ENCODE results near the gene SETBP1.

Gene SETBP1

DNA sequence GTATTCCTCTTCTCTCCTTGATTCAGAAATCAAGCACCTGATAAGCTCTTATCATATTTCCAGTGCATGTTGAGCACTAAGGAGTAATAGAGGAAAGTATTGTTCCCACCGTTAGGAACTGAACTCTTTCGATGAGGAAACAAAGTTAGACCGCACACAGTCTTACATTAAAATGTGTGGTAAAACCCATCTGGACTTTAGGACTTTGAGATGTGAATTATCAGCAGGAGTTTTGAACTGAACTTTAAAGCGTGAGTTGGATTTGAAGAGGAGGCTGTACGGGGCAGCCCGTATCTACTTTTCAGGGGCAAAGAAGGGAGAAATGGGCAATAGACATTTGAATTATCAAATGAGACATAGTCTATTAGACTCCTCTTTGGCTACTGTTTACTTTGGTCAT is 134.4 kb downstream of the SETBP1 start:
- Histone ChIP-seq H3K36me3 (ENCODE audit: control insufficient read depth, insufficient read depth, low read length) (no peaks in the 10 kb centered on the region), H3K9me3 (ENCODE audit: control insufficient read depth, low read length) (no peaks in the 10 kb centered on the region), H3K27ac (ENCODE audit: low read depth, low read length, severe bottlenecking) (no peak overlapping the region), H3K4me3 (ENCODE audit: extremely low read depth, insufficient read depth, low read length, poor library complexity, severe bottlenecking) (no peak overlapping the region), H3K4me1 (ENCODE audit: control insufficient read depth, insufficient read depth, low read length, poor library complexity, severe bottlenecking) (no peaks in the 10 kb centered on the region)
- WGBS, 2 experiments (ENCODE audit: insufficient coverage in 2 of 2) = 96 to 99% methylated on average over 5 to 6 of the region's 6 CpGs

DNA sequence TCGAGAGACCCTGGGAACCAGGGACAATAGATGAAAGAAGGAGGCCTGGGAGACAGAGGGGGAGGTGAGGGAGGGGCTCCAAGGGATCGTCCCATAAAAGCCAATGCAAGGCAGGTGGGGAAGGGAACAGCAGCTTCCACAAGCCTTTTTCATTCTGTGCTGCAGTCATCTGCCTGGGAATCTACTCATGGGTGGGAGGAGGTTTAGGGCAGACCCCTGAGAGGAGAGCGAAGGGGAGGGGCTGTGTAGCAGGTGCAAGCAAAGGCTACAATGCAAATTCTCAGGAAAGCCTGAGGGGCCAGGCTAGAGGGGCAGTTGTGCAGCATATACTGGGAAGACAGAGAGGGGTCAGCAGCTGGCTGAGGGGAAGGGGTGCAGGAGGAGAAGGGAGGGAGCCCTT is 135.4 kb downstream of the SETBP1 start:
- no peak overlapping the region for H3K27ac ChIP-seq (ENCODE audit: low read depth, low read length, severe bottlenecking)
- H3K9me3 ChIP-seq (ENCODE audit: control insufficient read depth, low read length) = no peaks in the 10 kb centered on the region
- WGBS, 2 experiments (ENCODE audit: insufficient coverage in 2 of 2) = 52 to 60% methylated on average over 2 of the region's 3 CpGs
- H3K4me1 ChIP-seq (ENCODE audit: control insufficient read depth, insufficient read depth, low read length, poor library complexity, severe bottlenecking) = no peaks in the 10 kb centered on the region
- H3K4me3 ChIP-seq (ENCODE audit: extremely low read depth, insufficient read depth, low read length, poor library complexity, severe bottlenecking) = no peak overlapping the region
- H3K36me3 ChIP-seq (ENCODE audit: control insufficient read depth, insufficient read depth, low read length) = no peaks in the 10 kb centered on the region

DNA sequence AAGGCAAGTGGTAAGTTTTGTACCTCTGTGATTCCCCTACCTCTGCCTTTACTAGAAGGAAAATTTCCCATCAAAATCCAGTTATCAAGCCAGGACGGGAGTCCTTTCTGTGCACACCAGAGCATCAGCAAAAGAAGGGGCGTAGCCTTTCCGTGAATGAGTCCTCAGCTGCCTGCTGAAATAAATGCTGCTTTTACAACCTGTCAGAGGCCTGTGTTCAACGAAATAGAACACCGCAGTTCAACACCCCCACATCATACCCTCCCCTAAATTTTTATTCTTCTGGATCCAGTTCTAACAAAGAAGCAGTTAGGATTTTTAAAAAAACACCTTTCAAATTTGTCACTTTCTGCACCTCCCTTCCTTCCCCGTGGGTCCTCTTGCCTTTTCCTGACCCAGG is 135.8 kb downstream of the SETBP1 start:
- Histone ChIP-seq H3K36me3 (ENCODE audit: control insufficient read depth, insufficient read depth, low read length) (no peaks in the 10 kb centered on the region), H3K4me3 (ENCODE audit: extremely low read depth, insufficient read depth, low read length, poor library complexity, severe bottlenecking) (no peak overlapping the region), H3K9me3 (ENCODE audit: control insufficient read depth, low read length) (no peaks in the 10 kb centered on the region), H3K27ac (ENCODE audit: low read depth, low read length, severe bottlenecking) (no peak overlapping the region), H3K4me1 (ENCODE audit: control insufficient read depth, insufficient read depth, low read length, poor library complexity, severe bottlenecking) (no peaks in the 10 kb centered on the region)
- 82 to 88% methylated on average over 5 to 6 of the region's 6 CpGs for WGBS, 2 experiments (ENCODE audit: insufficient coverage in 2 of 2)

DNA sequence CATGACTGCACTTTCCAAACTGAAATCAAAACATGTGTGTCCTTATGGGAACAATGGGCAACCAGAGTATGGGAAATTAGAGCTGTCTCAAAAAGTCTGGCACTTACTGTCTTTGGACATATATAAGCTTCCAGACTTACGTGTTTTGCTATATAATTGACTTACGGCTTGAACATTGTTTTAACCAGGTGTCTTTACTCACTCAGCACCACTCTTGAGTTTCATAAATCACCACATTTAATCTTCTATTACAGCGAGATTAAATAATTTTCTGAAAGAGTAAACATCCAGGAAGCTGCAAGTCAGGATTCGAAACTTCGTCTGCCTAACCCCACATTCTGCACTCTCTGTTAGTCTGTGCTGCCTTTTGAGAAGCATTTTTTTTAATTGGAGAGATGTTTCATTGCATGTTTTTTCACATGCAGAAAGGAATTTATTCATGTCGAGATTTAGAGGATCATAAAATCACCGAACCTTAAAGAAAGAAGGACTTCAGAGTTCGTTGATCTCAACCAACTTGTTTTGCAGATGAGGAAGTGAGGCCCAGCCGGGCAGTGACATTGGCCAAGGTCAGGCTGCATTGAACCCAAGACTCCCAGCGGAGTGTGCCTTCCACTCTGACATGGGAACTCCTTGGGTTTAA is 137.3 kb downstream of the SETBP1 start:
- no peaks in the 10 kb centered on the region for H3K36me3 ChIP-seq (ENCODE audit: control insufficient read depth, insufficient read depth, low read length)
- no peaks in the 10 kb centered on the region for H3K9me3 ChIP-seq (ENCODE audit: control insufficient read depth, low read length)
- WGBS, 2 experiments (ENCODE audit: insufficient coverage in 2 of 2) = 90 to 91% methylated on average over 7 of the region's 10 CpGs
- no peak overlapping the region for H3K4me3 ChIP-seq (ENCODE audit: extremely low read depth, insufficient read depth, low read length, poor library complexity, severe bottlenecking)
- H3K27ac ChIP-seq (ENCODE audit: low read depth, low read length, severe bottlenecking) = no peak overlapping the region
- no peaks in the 10 kb centered on the region for H3K4me1 ChIP-seq (ENCODE audit: control insufficient read depth, insufficient read depth, low read length, poor library complexity, severe bottlenecking)

DNA sequence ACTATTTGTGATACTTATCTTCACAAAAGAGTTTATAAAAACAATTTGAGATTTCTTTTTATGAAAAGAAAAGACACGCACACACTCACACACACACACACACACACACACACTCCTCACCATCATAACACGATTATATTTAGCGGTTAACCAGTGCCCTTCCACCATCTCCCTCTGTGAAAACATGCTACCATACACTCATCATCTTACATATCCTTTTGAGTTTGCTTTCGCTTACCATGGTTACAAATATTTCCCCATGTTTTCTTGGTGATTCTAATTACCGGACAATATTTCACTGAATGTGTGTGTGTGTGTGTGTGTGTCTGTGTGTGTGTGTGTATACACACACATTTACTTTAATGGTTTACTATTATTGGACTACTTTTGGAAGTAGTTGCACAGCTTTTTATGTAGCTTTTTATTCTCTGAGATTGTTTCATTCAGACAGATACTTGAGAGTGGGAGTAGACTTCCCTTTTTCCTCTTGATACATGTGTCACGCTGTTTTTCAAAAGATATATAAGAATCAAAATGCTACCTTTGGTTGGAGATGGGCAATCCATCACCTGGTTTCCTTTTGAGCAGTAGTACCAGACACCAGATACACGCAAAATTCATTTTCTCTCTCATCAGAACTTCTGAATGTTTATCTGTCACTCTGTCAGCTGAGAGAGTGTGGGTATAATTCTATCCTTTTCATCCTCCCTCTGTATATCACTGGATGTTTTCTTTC is 138.1 kb downstream of the SETBP1 start:
- WGBS, 2 experiments (ENCODE audit: insufficient coverage in 2 of 2) = 89 to 100% methylated on average over 1 to 2 of the region's 7 CpGs
- no peaks in the 10 kb centered on the region for H3K4me1 ChIP-seq (ENCODE audit: control insufficient read depth, insufficient read depth, low read length, poor library complexity, severe bottlenecking)

DNA sequence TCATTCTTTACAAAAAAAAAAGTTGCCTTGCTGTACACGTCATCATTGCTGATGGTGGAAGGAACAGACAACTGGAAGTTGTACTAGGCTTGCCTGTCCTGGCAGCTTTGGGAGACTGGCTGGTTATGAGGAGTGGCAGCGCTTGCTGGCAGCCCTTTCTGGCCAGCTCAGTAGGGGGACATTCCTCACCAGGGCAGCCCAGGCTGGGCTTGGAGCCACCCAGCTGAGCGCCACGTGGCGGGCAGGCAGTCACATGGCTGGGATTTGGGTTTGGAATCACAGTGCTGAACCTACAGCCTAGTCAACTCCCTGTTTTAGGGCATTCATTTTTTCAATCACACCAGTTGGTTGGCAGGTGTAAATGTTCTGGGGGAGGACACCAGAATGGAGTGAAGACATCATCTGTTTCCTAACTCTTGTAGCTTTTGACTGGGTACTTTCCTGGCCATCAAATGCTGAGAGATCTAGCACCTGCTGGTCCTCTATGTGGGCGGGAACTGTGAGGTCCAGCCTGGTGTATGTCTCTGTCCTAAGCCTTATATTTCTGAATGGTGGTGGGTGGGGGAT is 139.3 kb downstream of the SETBP1 start:
- H3K4me1 ChIP-seq (ENCODE audit: control insufficient read depth, insufficient read depth, low read length, poor library complexity, severe bottlenecking) = no peaks in the 10 kb centered on the region
- WGBS, 2 experiments (ENCODE audit: insufficient coverage in 2 of 2) = 80% methylated on average over 4 to 6 of the region's 6 CpGs
- H3K36me3 ChIP-seq (ENCODE audit: control insufficient read depth, insufficient read depth, low read length) = no peaks in the 10 kb centered on the region
- no peak overlapping the region for H3K27ac ChIP-seq (ENCODE audit: low read depth, low read length, severe bottlenecking)
- no peak overlapping the region for H3K4me3 ChIP-seq (ENCODE audit: extremely low read depth, insufficient read depth, low read length, poor library complexity, severe bottlenecking)
- no peaks in the 10 kb centered on the region for H3K9me3 ChIP-seq (ENCODE audit: control insufficient read depth, low read length)

More for the DNA sequence above, 138.1 kb downstream of the SETBP1 start:
- Histone ChIP-seq H3K36me3 (ENCODE audit: control insufficient read depth, insufficient read depth, low read length) (no peaks in the 10 kb centered on the region), H3K9me3 (ENCODE audit: control insufficient read depth, low read length) (no peaks in the 10 kb centered on the region), H3K27ac (ENCODE audit: low read depth, low read length, severe bottlenecking) (no peak overlapping the region), H3K4me3 (ENCODE audit: extremely low read depth, insufficient read depth, low read length, poor library complexity, severe bottlenecking) (no peak overlapping the region)

DNA sequence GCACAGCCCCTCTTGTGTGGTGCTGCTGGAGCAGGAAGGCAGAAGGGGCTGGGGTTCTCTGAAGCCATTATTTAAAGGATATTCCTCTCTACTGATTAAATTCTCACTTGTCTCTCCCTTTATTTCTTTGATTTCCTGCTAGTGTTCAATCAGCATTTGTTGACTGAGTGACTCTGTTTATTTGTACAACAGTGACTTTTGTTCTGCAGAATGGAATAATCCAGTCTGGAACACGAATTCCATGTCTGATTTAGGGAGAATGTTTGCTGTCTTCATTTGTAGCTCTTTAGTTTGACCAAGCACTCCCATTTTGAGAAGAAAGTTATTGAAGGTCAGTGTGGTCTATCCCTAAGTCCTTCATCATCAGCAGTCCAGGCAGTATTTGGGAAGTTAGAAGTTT is 141.2 kb downstream of the SETBP1 start:
- no peaks in the 10 kb centered on the region for H3K36me3 ChIP-seq (ENCODE audit: control insufficient read depth, insufficient read depth, low read length)
- H3K9me3 ChIP-seq (ENCODE audit: control insufficient read depth, low read length) = no peaks in the 10 kb centered on the region
- H3K4me3 ChIP-seq (ENCODE audit: extremely low read depth, insufficient read depth, low read length, poor library complexity, severe bottlenecking) = no peak overlapping the region
- H3K4me1 ChIP-seq (ENCODE audit: control insufficient read depth, insufficient read depth, low read length, poor library complexity, severe bottlenecking) = peaks cover 10% of the 10 kb centered on the region
- no peak overlapping the region for H3K27ac ChIP-seq (ENCODE audit: low read depth, low read length, severe bottlenecking)
- WGBS, 2 experiments (ENCODE audit: insufficient coverage in 2 of 2) = 80% methylated on average over 1 of the region's 1 CpG

DNA sequence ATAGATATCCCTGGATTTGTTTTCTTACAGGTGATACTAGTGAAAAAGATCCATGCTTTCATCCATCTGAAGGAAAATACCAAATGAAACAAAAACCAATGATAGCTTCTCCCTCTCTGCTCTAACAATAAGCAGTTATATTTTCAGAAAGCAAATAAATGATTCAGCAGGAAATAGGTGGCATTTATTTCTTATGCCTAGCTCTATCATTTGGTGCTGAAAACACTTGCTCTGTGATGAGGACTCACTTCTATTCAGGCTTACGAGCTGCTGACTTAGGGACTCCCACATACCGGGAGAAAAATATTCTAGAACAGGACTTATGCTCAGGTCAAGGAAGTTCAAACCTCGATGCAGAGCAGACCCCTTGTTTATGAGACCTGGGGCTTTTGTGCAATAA is 142.6 kb downstream of the SETBP1 start:
- Histone ChIP-seq H3K27ac (ENCODE audit: low read depth, low read length, severe bottlenecking) (no peak overlapping the region), H3K4me3 (ENCODE audit: extremely low read depth, insufficient read depth, low read length, poor library complexity, severe bottlenecking) (no peak overlapping the region), H3K4me1 (ENCODE audit: control insufficient read depth, insufficient read depth, low read length, poor library complexity, severe bottlenecking) (peaks cover 13% of the 10 kb centered on the region), H3K9me3 (ENCODE audit: control insufficient read depth, low read length) (no peaks in the 10 kb centered on the region), H3K36me3 (ENCODE audit: control insufficient read depth, insufficient read depth, low read length) (no peaks in the 10 kb centered on the region)
- 84 to 86% methylated on average over 2 to 3 of the region's 3 CpGs for WGBS, 2 experiments (ENCODE audit: insufficient coverage in 2 of 2)

DNA sequence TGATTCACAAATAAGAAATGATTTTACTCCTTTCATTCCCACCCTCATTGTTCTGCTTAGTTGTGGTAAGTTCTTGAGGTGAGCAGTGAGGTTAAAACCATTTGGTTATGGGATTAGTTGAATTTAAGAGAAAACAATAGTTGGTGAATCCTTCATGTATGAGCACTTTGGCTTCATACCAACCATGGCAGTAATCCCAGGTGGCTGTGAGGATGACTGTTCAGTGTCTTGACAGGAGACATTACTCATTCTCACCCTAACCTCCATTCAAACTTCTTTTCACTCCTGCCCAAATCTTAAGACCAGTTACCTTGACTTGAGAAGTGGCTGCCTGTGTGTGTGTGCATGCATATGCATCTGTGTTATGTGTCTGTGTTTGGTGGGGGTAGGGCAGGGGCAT is 143.1 kb downstream of the SETBP1 start:
- no peaks in the 10 kb centered on the region for H3K36me3 ChIP-seq (ENCODE audit: control insufficient read depth, insufficient read depth, low read length)
- H3K4me3 ChIP-seq (ENCODE audit: extremely low read depth, insufficient read depth, low read length, poor library complexity, severe bottlenecking) = no peak overlapping the region
- no peak overlapping the region for H3K27ac ChIP-seq (ENCODE audit: low read depth, low read length, severe bottlenecking)
- H3K9me3 ChIP-seq (ENCODE audit: control insufficient read depth, low read length) = no peaks in the 10 kb centered on the region
- peaks cover 13% of the 10 kb centered on the region for H3K4me1 ChIP-seq (ENCODE audit: control insufficient read depth, insufficient read depth, low read length, poor library complexity, severe bottlenecking)

DNA sequence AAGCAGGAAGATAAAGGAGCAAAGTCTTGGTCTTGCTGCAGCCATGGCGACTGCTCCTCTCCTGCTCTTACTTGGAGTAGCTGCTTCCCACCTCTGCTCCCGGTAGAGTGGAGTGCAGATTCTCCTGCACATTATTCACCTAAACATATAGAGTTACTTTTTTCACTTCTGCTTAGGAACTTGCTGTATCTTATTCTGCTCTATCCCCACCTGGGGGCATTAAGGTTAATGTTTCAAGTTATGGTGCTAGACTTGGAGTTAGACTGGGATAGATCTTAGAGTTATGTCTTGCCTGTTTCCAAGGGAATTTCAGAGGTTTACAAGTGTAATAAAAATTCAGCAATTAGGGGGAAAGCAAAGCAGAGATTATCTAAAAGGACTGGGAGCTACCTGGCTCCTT is 144.2 kb downstream of the SETBP1 start:
- Histone ChIP-seq H3K36me3 (ENCODE audit: control insufficient read depth, insufficient read depth, low read length) (no peaks in the 10 kb centered on the region), H3K27ac (ENCODE audit: low read depth, low read length, severe bottlenecking) (no peak overlapping the region), H3K9me3 (ENCODE audit: control insufficient read depth, low read length) (no peaks in the 10 kb centered on the region), H3K4me1 (ENCODE audit: control insufficient read depth, insufficient read depth, low read length, poor library complexity, severe bottlenecking) (peaks cover 13% of the 10 kb centered on the region), H3K4me3 (ENCODE audit: extremely low read depth, insufficient read depth, low read length, poor library complexity, severe bottlenecking) (no peak overlapping the region)
- 80 to 89% methylated on average over 1 to 2 of the region's 2 CpGs for WGBS, 2 experiments (ENCODE audit: insufficient coverage in 2 of 2)

Data from mesodermal cell (in vitro differentiated cells).